ENCODE measurements around the gene ENO4. TPM values are rescaled to one million over a fixed set of nuclear protein-coding genes. Genes with fewer than 3 reads are reported as not detected.

Gene ENO4
- total RNA-seq, 1 donor from 2014 or later: not detected

GRCh38 chr10:116836902-116837523, 12.3 kb upstream of the ENO4 start:
- no peak overlapping the region for H3K27ac Mint-ChIP-seq
- DNase-seq (ENCODE audit: low spot score): no peak
- H3K36me3 Mint-ChIP-seq (ENCODE audit: low read depth): no peaks in the 10 kb centered on the region
- intact Hi-C loops (cut with micrococcal nuclease): no loop called here
- H3K9me3 Mint-ChIP-seq: no peaks in the 10 kb centered on the region
- H3K4me3 Mint-ChIP-seq (ENCODE audit: low read depth): no peak overlapping the region
- H3K4me1 Mint-ChIP-seq (ENCODE audit: low read depth): no peaks in the 10 kb centered on the region
- peaks cover 4% of the 10 kb centered on the region for H3K27me3 Mint-ChIP-seq (ENCODE audit: low read depth)

- H3K4me1 Mint-ChIP-seq (ENCODE audit: low read depth): no peaks in the 10 kb centered on the region
- H3K36me3 Mint-ChIP-seq (ENCODE audit: low read depth): no peaks in the 10 kb centered on the region
- no peak for DNase-seq (ENCODE audit: low spot score)
- no peak overlapping the region for H3K27ac Mint-ChIP-seq
- H3K4me3 Mint-ChIP-seq (ENCODE audit: low read depth): no peak overlapping the region
- intact Hi-C loops (cut with micrococcal nuclease): no loop called here
- H3K27me3 Mint-ChIP-seq (ENCODE audit: low read depth): peaks cover 5% of the 10 kb centered on the region
- no peaks in the 10 kb centered on the region for H3K9me3 Mint-ChIP-seq
Measured at GRCh38 chr10:116838143-116838725, 11.1 kb upstream of the ENO4 start.

- H3K9me3 Mint-ChIP-seq: no peaks in the 10 kb centered on the region
- peaks cover 8% of the 10 kb centered on the region for H3K27me3 Mint-ChIP-seq (ENCODE audit: low read depth)
- no peak for DNase-seq (ENCODE audit: low spot score)
- intact Hi-C loops (cut with micrococcal nuclease): loop anchor here (10.0 kb wide), 2 partner anchors 294 to 704 kb away; partner anchors contain the start of genes EMX2 and VAX1
- H3K27ac Mint-ChIP-seq: no peak overlapping the region
- no peaks in the 10 kb centered on the region for H3K36me3 Mint-ChIP-seq (ENCODE audit: low read depth)
- H3K4me1 Mint-ChIP-seq (ENCODE audit: low read depth): no peaks in the 10 kb centered on the region
- H3K4me3 Mint-ChIP-seq (ENCODE audit: low read depth): no peak overlapping the region
Measured at GRCh38 chr10:116840389-116841075, 8.8 kb upstream of the ENO4 start.

- H3K4me3 Mint-ChIP-seq (ENCODE audit: low read depth): no peak overlapping the region
- no peaks in the 10 kb centered on the region for H3K4me1 Mint-ChIP-seq (ENCODE audit: low read depth)
- intact Hi-C loops (cut with micrococcal nuclease): loop anchor here (10.0 kb wide), 2 partner anchors 289 to 699 kb away; partner anchors contain the start of genes EMX2 and VAX1
- DNase-seq (ENCODE audit: low spot score): no peak
- H3K9me3 Mint-ChIP-seq: no peaks in the 10 kb centered on the region
- H3K27me3 Mint-ChIP-seq (ENCODE audit: low read depth): peaks cover 45% of the 10 kb centered on the region
- no peak overlapping the region for H3K27ac Mint-ChIP-seq
- no peaks in the 10 kb centered on the region for H3K36me3 Mint-ChIP-seq (ENCODE audit: low read depth)
Measured at GRCh38 chr10:116845823-116846222, 3.5 kb upstream of the ENO4 start.

GRCh38 chr10:116848032-116848943, 1.0 kb upstream of the ENO4 start:
- H3K36me3 Mint-ChIP-seq (ENCODE audit: low read depth): no peaks in the 10 kb centered on the region
- H3K27me3 Mint-ChIP-seq (ENCODE audit: low read depth): peaks cover 51% of the 10 kb centered on the region
- intact Hi-C loops (cut with micrococcal nuclease): loop anchor here (2.0 to 10.0 kb wide), 3 partner anchors 287 to 697 kb away; partner anchors contain the start of genes EMX2 and VAX1
- no peak overlapping the region for H3K27ac Mint-ChIP-seq
- no peaks in the 10 kb centered on the region for H3K4me1 Mint-ChIP-seq (ENCODE audit: low read depth)
- no peak overlapping the region for H3K4me3 Mint-ChIP-seq (ENCODE audit: low read depth)
- no peak for DNase-seq (ENCODE audit: low spot score)
- no peaks in the 10 kb centered on the region for H3K9me3 Mint-ChIP-seq

GRCh38 chr10:116848944-116849247, 403 bp upstream of the ENO4 start:
- no peaks in the 10 kb centered on the region for H3K4me1 Mint-ChIP-seq (ENCODE audit: low read depth)
- H3K27me3 Mint-ChIP-seq (ENCODE audit: low read depth): peaks cover 51% of the 10 kb centered on the region
- intact Hi-C loops (cut with micrococcal nuclease): loop anchor here (2.0 to 10.0 kb wide), 3 partner anchors 286 to 696 kb away; partner anchors contain the start of genes EMX2 and VAX1
- no peak overlapping the region for H3K4me3 Mint-ChIP-seq (ENCODE audit: low read depth)
- no peaks in the 10 kb centered on the region for H3K9me3 Mint-ChIP-seq
- no peak for DNase-seq (ENCODE audit: low spot score)
- H3K36me3 Mint-ChIP-seq (ENCODE audit: low read depth): no peaks in the 10 kb centered on the region
- no peak overlapping the region for H3K27ac Mint-ChIP-seq

- Mint-ChIP-seq H3K27me3 (ENCODE audit: low read depth) (peaks cover 51% of the 10 kb centered on the region), H3K4me1 (ENCODE audit: low read depth) (no peaks in the 10 kb centered on the region)
Measured at GRCh38 chr10:116850058-116850611, 836 bp downstream of the ENO4 start.

GRCh38 chr10:116852246-116852645, 2.9 kb downstream of the ENO4 start:
- no peaks in the 10 kb centered on the region for H3K9me3 Mint-ChIP-seq
- H3K27ac Mint-ChIP-seq: no peak overlapping the region
- no peak overlapping the region for H3K4me3 Mint-ChIP-seq (ENCODE audit: low read depth)
- H3K4me1 Mint-ChIP-seq (ENCODE audit: low read depth): no peaks in the 10 kb centered on the region
- H3K36me3 Mint-ChIP-seq (ENCODE audit: low read depth): no peaks in the 10 kb centered on the region
- intact Hi-C loops (cut with micrococcal nuclease): no loop called here
- DNase-seq (ENCODE audit: low spot score): no peak
- peaks cover 42% of the 10 kb centered on the region for H3K27me3 Mint-ChIP-seq (ENCODE audit: low read depth)

More at GRCh38 chr10:116850058-116850611, 836 bp downstream of the ENO4 start:
- H3K27ac Mint-ChIP-seq: no peak overlapping the region
- no peaks in the 10 kb centered on the region for H3K9me3 Mint-ChIP-seq
- no peak overlapping the region for H3K4me3 Mint-ChIP-seq (ENCODE audit: low read depth)
- no peak for DNase-seq (ENCODE audit: low spot score)
- no peaks in the 10 kb centered on the region for H3K36me3 Mint-ChIP-seq (ENCODE audit: low read depth)
- intact Hi-C loops (cut with micrococcal nuclease): no loop called here

- Mint-ChIP-seq H3K27ac (no peak overlapping the region), H3K4me3 (ENCODE audit: low read depth) (no peak overlapping the region), H3K4me1 (ENCODE audit: low read depth) (no peaks in the 10 kb centered on the region), H3K27me3 (ENCODE audit: low read depth) (peaks cover 31% of the 10 kb centered on the region), H3K9me3 (no peaks in the 10 kb centered on the region), H3K36me3 (ENCODE audit: low read depth) (no peaks in the 10 kb centered on the region)
- intact Hi-C loops (cut with micrococcal nuclease): no loop called here
- DNase-seq (ENCODE audit: low spot score): no peak
Measured at GRCh38 chr10:116853287-116853686, 4.0 kb downstream of the ENO4 start.

- peaks cover 28% of the 10 kb centered on the region for H3K27me3 Mint-ChIP-seq (ENCODE audit: low read depth)
- H3K36me3 Mint-ChIP-seq (ENCODE audit: low read depth): no peaks in the 10 kb centered on the region
- H3K9me3 Mint-ChIP-seq: no peaks in the 10 kb centered on the region
- H3K4me1 Mint-ChIP-seq (ENCODE audit: low read depth): no peaks in the 10 kb centered on the region
- intact Hi-C loops (cut with micrococcal nuclease): no loop called here
- no peak for DNase-seq (ENCODE audit: low spot score)
- H3K27ac Mint-ChIP-seq: no peak overlapping the region
- H3K4me3 Mint-ChIP-seq (ENCODE audit: low read depth): no peak overlapping the region
Measured at GRCh38 chr10:116853701-116854100, 4.4 kb downstream of the ENO4 start.

- Mint-ChIP-seq H3K9me3 (no peaks in the 10 kb centered on the region), H3K36me3 (ENCODE audit: low read depth) (no peaks in the 10 kb centered on the region), H3K4me1 (ENCODE audit: low read depth) (no peaks in the 10 kb centered on the region), H3K4me3 (ENCODE audit: low read depth) (no peak overlapping the region), H3K27ac (no peak overlapping the region), H3K27me3 (ENCODE audit: low read depth) (peaks cover under 1% of the 10 kb centered on the region)
- no peak for DNase-seq (ENCODE audit: low spot score)
- intact Hi-C loops (cut with micrococcal nuclease): no loop called here
Measured at GRCh38 chr10:116857156-116857555, 7.9 kb downstream of the ENO4 start.

- no peak overlapping the region for H3K27ac Mint-ChIP-seq
- H3K4me3 Mint-ChIP-seq (ENCODE audit: low read depth): no peak overlapping the region
- no peaks in the 10 kb centered on the region for H3K36me3 Mint-ChIP-seq (ENCODE audit: low read depth)
- intact Hi-C loops (cut with micrococcal nuclease): no loop called here
- no peaks in the 10 kb centered on the region for H3K4me1 Mint-ChIP-seq (ENCODE audit: low read depth)
- H3K27me3 Mint-ChIP-seq (ENCODE audit: low read depth): no peaks in the 10 kb centered on the region
- H3K9me3 Mint-ChIP-seq: no peaks in the 10 kb centered on the region
- no peak for DNase-seq (ENCODE audit: low spot score)
Measured at GRCh38 chr10:116861796-116862195, 12.5 kb downstream of the ENO4 start.

Measured in activated T-helper 2 cell treated with anti-CD3 and anti-CD28 coated beads, Interferon-gamma antibody, Interleukin-2, Interleukin-4, amounts not matched to agents 10 μg/mL and 5 μg/mL and 100 μg/mL, durations not matched to agents 14 hours and 24 hours and 36 hours (primary cell).